K562 (cell line): ENCODE data around the gene REM2. TPM values are rescaled to one million over a fixed set of nuclear protein-coding genes. Genes with fewer than 3 reads are reported as not detected.

Experiments
- ATAC-seq: fragments of 200-7000 bp; cut with Tn5 transposase; 3 replicates; pipeline ENCODE4 v1.9.1; 2020; ENCODE audit warnings: moderate library complexity
- BruUV-seq: library from RNA; stranded (reverse); fragments of 400-500 nt; replicated peaks from 2 replicates; lab custom pipeline; 2021; lab: Mats Ljungman, UMichigan
- CTCF ChIA-PET: fragments of 300-600 bp; formaldehyde crosslinking; extraction: SDS; loops from one replicate; lab custom pipeline; 2021; ENCODE audit warnings: low intra/inter-chr PET ratio; lab: Yijun Ruan, JAX
- POLR2A ChIA-PET: fragments of 300-600, 350-650 bp; sonication (Branson Sonifier 250); formaldehyde crosslinking; extraction: SDS; loops from one replicate; lab custom pipeline; 2021; ENCODE audit warnings: antibody characterized with exemption, inconsistent platforms; lab: Yijun Ruan, JAX
- DNase-seq, 4 experiments: peaks; one replicate each; pipeline versions ENCODE4 v3.0.0 to v3.0.0-alpha.2; 2011 to 2018; ENCODE audit warnings: low spot score in 3 of 4, mixed read lengths in 3 of 4; ENCODE audit errors: extremely low read depth in 1 of 4
- FAIRE-seq: peaks from 2 replicates; lab custom pipeline; 2011; peaks lifted over from hg19 to GRCh38; lab: Jason Lieb, UNC
- H2AFZ ChIP-seq: 2 replicates; pipeline ENCODE4 v1.6.0; 2011; ENCODE audit warnings: low read depth, low read length, control low read depth, inconsistent platforms
- H3K27ac ChIP-seq: fragments of 200-600 bp; 3 replicates; pipeline ENCODE4 v1.8.0; 2011; ENCODE audit warnings: low read depth, mild to moderate bottlenecking, control low read depth, inconsistent platforms, low read length, moderate library complexity, mixed read lengths; ENCODE audit errors: extremely low read depth
- H3K27me3 ChIP-seq, 2 experiments: fragments of 300-600 bp in 1 of 2; 2 replicates in 1 of 2; 3 replicates in 1 of 2; pipeline versions ENCODE4 v1.6.0 to v1.8.0; 2011; ENCODE audit warnings: inconsistent platforms in 2 of 2, low read length in 2 of 2, mild to moderate bottlenecking in 1 of 2, mixed read lengths in 1 of 2, moderate library complexity in 1 of 2; ENCODE audit not compliant: control insufficient read depth in 2 of 2, insufficient read depth in 2 of 2
- H3K36me3 ChIP-seq: fragments of 300-600 bp; 3 replicates; pipeline ENCODE4 v1.8.0; 2011; ENCODE audit warnings: mild to moderate bottlenecking, low read length, inconsistent platforms; ENCODE audit not compliant: control insufficient read depth, insufficient read depth
- H3K4me1 ChIP-seq, 2 experiments: fragments of 200-600 bp in 1 of 2; replicated peaks in 1 of 2; 2 replicates in 1 of 2; 3 replicates in 1 of 2; pipeline versions ENCODE4 v1.5.1 to v1.8.0; 2011; ENCODE audit warnings: inconsistent platforms in 2 of 2, low read length in 2 of 2, mild to moderate bottlenecking in 1 of 2, mixed read lengths in 1 of 2, moderate library complexity in 1 of 2; ENCODE audit not compliant: control insufficient read depth in 2 of 2, insufficient read depth in 2 of 2
- H3K4me2 ChIP-seq: 2 replicates; pipeline ENCODE4 v1.6.1; 2011; ENCODE audit warnings: low read length, control low read depth, inconsistent platforms, mixed read lengths; ENCODE audit not compliant: insufficient read depth
- H3K4me3 ChIP-seq: fragments of 200-600 bp; sonication (generic), shearing (Covaris generic); 2 replicates; pipeline ENCODE4 v1.5.1; 2016; ENCODE audit warnings: control low read depth, inconsistent platforms
- H3K79me2 ChIP-seq: fragments of 200-600 bp; 3 replicates; pipeline ENCODE4 v1.8.0; 2011; ENCODE audit warnings: low read length, inconsistent platforms; ENCODE audit not compliant: control insufficient read depth, insufficient read depth
- H3K9ac ChIP-seq, 2 experiments: 2 replicates each; pipeline versions ENCODE4 v1.6.0 to v1.6.1; 2011; ENCODE audit warnings: low read depth in 2 of 2, low read length in 2 of 2, control low read depth in 1 of 2, inconsistent platforms in 1 of 2, mild to moderate bottlenecking in 1 of 2, mixed read lengths in 1 of 2; ENCODE audit not compliant: insufficient read depth in 1 of 2
- H3K9me1 ChIP-seq: one replicate; pipeline ENCODE4 v1.6.0; 2011; ENCODE audit warnings: inconsistent platforms, mild to moderate bottlenecking, low read length, moderate library complexity; ENCODE audit not compliant: control insufficient read depth, insufficient read depth
- H3K9me3 ChIP-seq: replicated peaks from 2 replicates; pipeline ENCODE4 v1.5.1; 2011; ENCODE audit warnings: low read depth, low read length, inconsistent platforms; ENCODE audit not compliant: control insufficient read depth, insufficient read depth
- H4K20me1 ChIP-seq: replicated peaks from 2 replicates; pipeline ENCODE4 v1.6.1; 2011; ENCODE audit warnings: low read length, inconsistent platforms, mixed read lengths; ENCODE audit not compliant: control insufficient read depth, insufficient read depth
- WGBS: fragments of 100-300 bp; shearing (Covaris generic); methylation state at CpG from one replicate; pipeline ENCODE4 v1.1.6; 2016; ENCODE audit warnings: low coverage, mixed read lengths; ENCODE audit not compliant: insufficient coverage; ENCODE audit errors: missing lambda C conversion rate; 5-methylcytosine and 5-hydroxymethylcytosine counted together
- in situ Hi-C: fragments of 300-500 bp; cut with MboI; formaldehyde crosslinking; loops from 4 replicates; pipeline ENCODE4 v1.15.0; 2018; ENCODE audit warnings: inconsistent platforms, mixed read lengths
- intact Hi-C: fragments of 100-400 bp; cut with micrococcal nuclease; formaldehyde crosslinking; loops from 2 replicates; pipeline ENCODE4 v1.14.2; 2022
- polyA plus RNA-seq, 8 experiments: library from polyadenylated mRNA; depleted of rRNA in 4 of 8; stranded (reverse) in 5 of 8; unstranded in 3 of 8; fragments of >200 nt; fragmentation: Nextera tagmentation in 2 of 8; fragmentation: Illumina TruSeq in 1 of 8; extraction: Ambion mirVana in 2 of 8; extraction: Trizol in 1 of 8; gene quantifications; 2 replicates each; pipeline versions ENCODE4 v1.2.1 to v1.2.3, GENCODE V29; 2011 to 2014; ENCODE audit warnings: inconsistent platforms in 1 of 8, missing spikeins in 1 of 8
- total RNA-seq, 7 experiments: library from RNA; depleted of rRNA in 6 of 7; stranded (reverse); fragments of >200 nt in 6 of 7; fragmentation: Illumina TruSeq in 2 of 7; extraction: Trizol in 2 of 7; gene quantifications; 2 replicates each; pipeline versions ENCODE4 v1.2.1 to v1.2.3, GENCODE V29; 2011 to 2021; ENCODE audit warnings: low replicate concordance in 1 of 7
- TF ChIP-seq, protein P1 (sequence below): fragments of 450-650 bp; IDR thresholded peaks from 2 replicates; pipeline ENCODE4 v1.6.1; 2016; ENCODE audit warnings: low read depth, mild to moderate bottlenecking, moderate library complexity
- TF ChIP-seq, protein P2 (sequence below): sonication (generic); formaldehyde crosslinking; IDR thresholded peaks from 2 replicates; pipeline ENCODE4 v1.8.1; 2023; ENCODE audit warnings: mild to moderate bottlenecking, missing genetic modification reagents

The REM2 gene
- total and polyA plus RNA-seq, 9 of the 15 experiments (the other 6 are each of a cell fraction or from before 2014, with no cell fraction given): 0.18 to 1.0 (median 0.38) TPM

GRCh38 chr14:22905627-22906026, 22.6 kb downstream of the REM2 start:
- ATAC-seq: no peak
- Histone ChIP-seq H3K4me1 (peaks cover 0 to 2% of the 10 kb centered on the region in 2 experiments; a peak in 1 of 5 replicates), H3K9me1 (no peaks in the 10 kb centered on the region), H3K27ac (no peak overlapping the region), H4K20me1 (no peaks in the 10 kb centered on the region), H2AFZ (no peak overlapping the region), H3K79me2 (0 out of 3 replicates have a peak, but pooled peaks cover 5% of the 10 kb centered on the region), H3K4me2 (no peak overlapping the region), H3K36me3 (peaks cover 94% of the 10 kb centered on the region), H3K27me3 (no peaks in the 10 kb centered on the region), H3K4me3 (no peak overlapping the region), H3K9ac (0 out of 4 replicates have a peak overlapping the region, but pooled peaks of 1 of the 2 experiments have one; percentile 13), H3K9me3 (no peaks in the 10 kb centered on the region)
- BruUV-seq: no TSS peak
- ChIA-PET CTCF (no interaction called here), POLR2A (interaction anchor here (1.2 kb wide), 1 partner anchor 12 kb away, joined by 3 read pairs; no protein-coding TSS in a partner anchor)
- DNase-seq: no peak
- no peak for FAIRE-seq
- intact Hi-C loops: no loop called here
- TF ChIP-seq, protein P1, sequence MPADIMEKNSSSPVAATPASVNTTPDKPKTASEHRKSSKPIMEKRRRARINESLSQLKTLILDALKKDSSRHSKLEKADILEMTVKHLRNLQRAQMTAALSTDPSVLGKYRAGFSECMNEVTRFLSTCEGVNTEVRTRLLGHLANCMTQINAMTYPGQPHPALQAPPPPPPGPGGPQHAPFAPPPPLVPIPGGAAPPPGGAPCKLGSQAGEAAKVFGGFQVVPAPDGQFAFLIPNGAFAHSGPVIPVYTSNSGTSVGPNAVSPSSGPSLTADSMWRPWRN: no peak
- TF ChIP-seq, protein P2, sequence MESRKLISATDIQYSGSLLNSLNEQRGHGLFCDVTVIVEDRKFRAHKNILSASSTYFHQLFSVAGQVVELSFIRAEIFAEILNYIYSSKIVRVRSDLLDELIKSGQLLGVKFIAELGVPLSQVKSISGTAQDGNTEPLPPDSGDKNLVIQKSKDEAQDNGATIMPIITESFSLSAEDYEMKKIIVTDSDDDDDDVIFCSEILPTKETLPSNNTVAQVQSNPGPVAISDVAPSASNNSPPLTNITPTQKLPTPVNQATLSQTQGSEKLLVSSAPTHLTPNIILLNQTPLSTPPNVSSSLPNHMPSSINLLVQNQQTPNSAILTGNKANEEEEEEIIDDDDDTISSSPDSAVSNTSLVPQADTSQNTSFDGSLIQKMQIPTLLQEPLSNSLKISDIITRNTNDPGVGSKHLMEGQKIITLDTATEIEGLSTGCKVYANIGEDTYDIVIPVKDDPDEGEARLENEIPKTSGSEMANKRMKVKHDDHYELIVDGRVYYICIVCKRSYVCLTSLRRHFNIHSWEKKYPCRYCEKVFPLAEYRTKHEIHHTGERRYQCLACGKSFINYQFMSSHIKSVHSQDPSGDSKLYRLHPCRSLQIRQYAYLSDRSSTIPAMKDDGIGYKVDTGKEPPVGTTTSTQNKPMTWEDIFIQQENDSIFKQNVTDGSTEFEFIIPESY: peak; percentile 69; the same call in 1 of the 2 replicates
- in situ Hi-C loops: no loop called here
- WGBS: 95% methylated on average over 4 of the region's 4 CpGs
